Measurements from ENCODE around the gene RFC4. TPM values are rescaled to one million over a fixed set of nuclear protein-coding genes. Genes with fewer than 3 reads are reported as not detected.

RFC4 gene
- total RNA-seq, 2 donors from 2014 or later, result 13.4 to 40.4 TPM

GRCh38 chr3:186759231-186759930 lies 46.9 kb downstream of the RFC4 start:
- intact Hi-C loops (cut with DNase I), result no loop called here
- Histone ChIP-seq H3K9ac (ENCODE audit: low read depth in 2 of 2, low read length in 2 of 2) (no peak overlapping the region), H3K9me3 (no peaks in the 10 kb centered on the region), H3K27ac (no peak overlapping the region), H3K27me3 (no peaks in the 10 kb centered on the region), H3K4me3 (no peak overlapping the region), H3K4me1 (no peaks in the 10 kb centered on the region), H3K36me3 (no peaks in the 10 kb centered on the region)
- TF ChIP-seq CTCF (IDR thresholded peaks at IDR 0.05), result no peak
- DNase-seq, result no peak

DNA sequence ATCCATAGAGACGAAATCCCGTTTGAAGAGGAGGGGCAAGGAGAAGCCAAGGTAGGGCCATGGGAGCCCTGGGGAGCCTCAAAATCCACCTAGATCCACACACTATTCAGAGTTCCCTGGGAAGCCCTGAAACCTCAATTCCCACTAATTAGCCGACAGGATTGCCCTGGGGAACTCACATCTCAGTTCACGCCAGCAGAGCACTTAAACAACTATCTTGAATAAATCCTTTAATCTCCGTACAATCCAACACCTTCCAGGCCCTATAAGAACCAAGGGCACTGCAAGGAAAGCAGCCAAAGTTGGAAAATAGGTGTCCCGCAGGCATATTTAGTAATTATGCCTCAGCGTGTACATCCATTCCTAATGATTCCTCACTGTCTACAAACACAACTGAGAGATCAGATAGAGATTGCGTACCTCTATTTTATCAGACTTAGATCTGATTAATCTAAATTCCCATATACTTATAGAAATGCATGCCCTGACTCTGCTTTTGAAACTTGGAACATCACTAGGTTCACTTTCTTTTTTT lies 48.5 kb downstream of the RFC4 start:
- no peak for DNase-seq
- no peaks in the 10 kb centered on the region for H3K36me3 ChIP-seq
- intact Hi-C loops (cut with DNase I), result no loop called here
- H3K27ac ChIP-seq, result no peak overlapping the region
- no peaks in the 10 kb centered on the region for H3K9me3 ChIP-seq
- no peaks in the 10 kb centered on the region for H3K4me1 ChIP-seq
- H3K4me3 ChIP-seq, result no peak overlapping the region
- no peak for TF ChIP-seq CTCF (IDR thresholded peaks at IDR 0.05)
- no peaks in the 10 kb centered on the region for H3K27me3 ChIP-seq
- no peak overlapping the region for H3K9ac ChIP-seq (ENCODE audit: low read depth in 2 of 2, low read length in 2 of 2)

- no peaks in the 10 kb centered on the region for H3K36me3 ChIP-seq
- H3K9me3 ChIP-seq, result no peaks in the 10 kb centered on the region
- no peak overlapping the region for H3K9ac ChIP-seq (ENCODE audit: low read depth in 2 of 2, low read length in 2 of 2)
- no peak overlapping the region for H3K27ac ChIP-seq
- DNase-seq, result no peak
- H3K4me3 ChIP-seq, result no peak overlapping the region
- no peaks in the 10 kb centered on the region for H3K27me3 ChIP-seq
- no peaks in the 10 kb centered on the region for H3K4me1 ChIP-seq
- intact Hi-C loops (cut with DNase I), result no loop called here
- no peak for TF ChIP-seq CTCF (IDR thresholded peaks at IDR 0.05)
These were observed 49.1 kb downstream of the RFC4 start for GRCh38 chr3:186757214-186757613.

- Histone ChIP-seq H3K27ac (no peak overlapping the region), H3K27me3 (no peaks in the 10 kb centered on the region), H3K36me3 (no peaks in the 10 kb centered on the region), H3K9ac (ENCODE audit: low read depth in 2 of 2, low read length in 2 of 2) (no peak overlapping the region), H3K4me1 (no peaks in the 10 kb centered on the region), H3K9me3 (no peaks in the 10 kb centered on the region), H3K4me3 (no peak overlapping the region)
- intact Hi-C loops (cut with DNase I), result no loop called here
- TF ChIP-seq CTCF (IDR thresholded peaks at IDR 0.05), result no peak
- no peak for DNase-seq
These were observed 51.4 kb downstream of the RFC4 start for GRCh38 chr3:186754871-186755270.

DNA sequence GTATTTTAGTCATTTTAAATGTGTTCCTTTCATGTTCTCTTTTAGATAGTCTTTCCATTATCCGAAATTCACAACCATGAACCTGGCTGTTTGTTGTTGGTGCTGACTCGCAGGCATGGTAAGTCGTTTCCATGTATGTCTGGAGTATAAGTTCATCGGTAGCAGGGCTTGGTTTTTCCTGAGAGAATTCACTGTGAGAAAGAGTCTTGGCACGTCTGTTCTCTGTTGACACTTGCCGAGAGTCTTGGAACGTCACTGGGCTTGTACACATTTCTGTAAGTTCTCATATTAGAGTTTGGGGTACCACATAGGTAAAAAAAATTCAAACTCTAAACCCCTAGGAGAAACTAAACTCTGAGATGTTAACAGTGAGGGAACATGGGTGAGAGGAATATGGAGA lies 52.3 kb downstream of the RFC4 start:
- H3K4me1 ChIP-seq, result no peaks in the 10 kb centered on the region
- TF ChIP-seq CTCF (IDR thresholded peaks at IDR 0.05), result no peak
- intact Hi-C loops (cut with DNase I), result no loop called here
- no peak overlapping the region for H3K4me3 ChIP-seq
- H3K27ac ChIP-seq, result peak overlapping the region; percentile 54
- no peaks in the 10 kb centered on the region for H3K36me3 ChIP-seq
- H3K9me3 ChIP-seq, result no peaks in the 10 kb centered on the region
- H3K27me3 ChIP-seq, result no peaks in the 10 kb centered on the region
- DNase-seq, result no peak
- H3K9ac ChIP-seq (ENCODE audit: low read depth in 2 of 2, low read length in 2 of 2), result no peak overlapping the region

Measured in colonic mucosa (tissue), 4 donors.